ENCODE measurements around the gene CCDC18. TPM values are rescaled to one million over a fixed set of nuclear protein-coding genes. Genes with fewer than 3 reads are reported as not detected.
A peak's percentile ranks its signal among the peaks of the same experiment; 100 is the strongest.

CCDC18 gene
- polyA plus RNA-seq, 4 donors, result 8.5 to 12.6 (median 10.0) TPM

DNA sequence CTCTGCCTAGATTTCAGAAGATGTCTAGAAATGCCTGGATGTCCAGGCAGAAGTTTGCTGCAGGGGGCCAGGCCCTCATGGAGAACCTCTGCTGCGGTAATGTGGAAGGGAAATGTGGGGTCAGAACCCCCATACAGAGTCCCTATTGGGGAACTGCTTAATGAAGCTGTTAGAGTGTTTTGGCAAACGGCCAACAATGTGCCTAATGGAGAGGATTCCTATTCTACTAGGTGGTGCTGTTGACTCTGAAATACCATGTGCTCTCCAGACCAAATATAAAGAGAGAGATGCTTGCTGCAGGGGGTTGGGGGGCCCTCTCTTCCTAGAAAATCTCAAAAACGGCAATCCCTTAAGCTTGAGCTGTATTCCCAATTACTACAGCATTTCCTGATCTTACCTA lies 108.0 kb downstream of the CCDC18 start:
- DNase-seq (ENCODE audit: low read depth in 4 of 4, low spot score in 2 of 4), result no peak

DNA sequence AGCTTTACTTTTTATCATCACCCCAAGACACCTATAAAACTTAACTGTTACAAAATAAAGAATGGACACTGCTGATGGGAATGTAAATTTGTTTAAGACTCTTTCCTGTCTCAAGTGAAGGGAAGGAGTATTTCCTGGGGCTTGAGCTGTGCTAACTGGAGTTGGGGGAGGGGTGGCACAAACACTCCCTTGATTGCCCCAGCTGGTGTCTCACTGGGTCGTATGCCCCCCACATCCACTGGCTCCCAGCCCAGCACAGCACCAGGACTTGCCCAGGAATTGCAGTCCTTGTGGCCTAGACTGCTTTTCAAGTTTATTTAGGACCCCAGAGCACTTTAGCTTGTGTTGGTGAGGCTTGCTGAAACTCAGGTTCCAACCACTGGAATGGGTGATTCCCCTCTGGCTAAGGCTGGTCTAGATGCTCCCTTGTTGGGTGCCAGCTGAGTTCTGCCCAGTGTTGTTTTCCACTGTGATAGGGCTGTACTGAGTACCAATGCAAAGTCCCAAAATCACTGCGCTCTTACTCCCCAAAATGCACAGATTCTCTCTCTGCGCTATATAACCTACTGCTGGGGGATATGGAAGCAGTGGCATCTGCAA lies 116.1 kb downstream of the CCDC18 start:
- DNase-seq (ENCODE audit: low read depth in 4 of 4, low spot score in 2 of 4), result no peak

DNA sequence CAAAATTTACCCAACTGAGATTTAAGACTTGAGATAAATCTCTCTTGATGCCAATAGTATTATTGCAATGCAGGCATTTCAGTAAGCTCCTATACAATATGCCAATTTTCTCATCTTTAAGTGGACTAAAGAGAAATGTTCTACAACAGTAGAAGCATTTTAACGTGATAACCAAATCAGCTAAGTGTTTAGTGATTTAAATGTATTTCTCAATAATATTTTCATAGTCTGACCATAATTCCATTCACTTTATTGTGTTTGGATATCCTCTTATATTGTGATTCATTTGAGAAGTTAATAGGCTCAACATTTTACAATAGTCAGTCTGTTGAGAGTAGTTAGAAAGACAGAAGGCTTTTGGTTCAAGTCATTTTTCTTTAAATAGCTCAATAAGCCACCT lies 120.6 kb downstream of the CCDC18 start:
- no peak for DNase-seq (ENCODE audit: low read depth in 4 of 4, low spot score in 2 of 4)

GRCh38 chr1:93302078-93302477 lies 121.6 kb downstream of the CCDC18 start:
- no peak for DNase-seq (ENCODE audit: low read depth in 4 of 4, low spot score in 2 of 4)

DNA sequence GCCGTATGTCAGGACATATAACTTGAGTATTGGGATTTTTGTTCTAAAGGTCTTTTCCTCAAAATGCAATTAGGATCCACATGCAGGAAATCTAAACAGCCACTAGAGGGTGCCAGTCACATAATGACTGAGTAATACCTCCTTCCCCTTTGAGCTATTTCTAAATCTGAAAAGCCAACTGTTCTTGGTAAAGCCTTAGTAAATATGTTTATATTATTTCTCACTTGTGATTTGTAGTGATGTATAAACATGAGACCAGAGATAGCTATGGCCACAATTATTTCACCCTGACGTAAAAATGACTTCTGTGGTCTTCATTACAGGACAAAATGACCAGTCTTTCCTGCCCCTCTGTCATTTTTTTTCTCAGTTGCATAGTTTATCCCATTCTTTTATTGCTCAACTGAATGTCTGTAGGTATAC lies 124.2 kb downstream of the CCDC18 start:
- DNase-seq (ENCODE audit: low read depth in 4 of 4, low spot score in 2 of 4), result peak in 3 of 4 donors; percentile 20 to 37 (median 26)

DNA sequence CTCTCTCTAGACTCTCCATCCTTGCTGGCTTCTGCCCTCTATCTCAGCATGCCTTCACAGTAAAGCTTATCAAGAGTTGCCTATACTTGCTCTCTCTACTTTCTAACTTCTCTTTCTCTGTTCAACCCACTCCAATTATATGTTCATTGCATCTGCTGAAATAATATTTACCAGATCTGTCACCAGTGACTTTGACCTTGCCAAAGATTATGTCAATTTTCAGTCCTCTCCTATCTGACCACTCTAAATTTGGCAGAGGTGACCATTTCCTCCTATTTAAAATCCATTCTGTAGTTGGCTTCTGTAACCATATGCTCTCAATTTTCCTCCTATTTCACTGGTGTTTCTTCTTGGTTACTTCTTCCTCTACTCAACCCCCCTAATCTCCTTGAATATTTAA lies 126.4 kb downstream of the CCDC18 start:
- no peak for DNase-seq (ENCODE audit: low read depth in 4 of 4, low spot score in 2 of 4)

DNA sequence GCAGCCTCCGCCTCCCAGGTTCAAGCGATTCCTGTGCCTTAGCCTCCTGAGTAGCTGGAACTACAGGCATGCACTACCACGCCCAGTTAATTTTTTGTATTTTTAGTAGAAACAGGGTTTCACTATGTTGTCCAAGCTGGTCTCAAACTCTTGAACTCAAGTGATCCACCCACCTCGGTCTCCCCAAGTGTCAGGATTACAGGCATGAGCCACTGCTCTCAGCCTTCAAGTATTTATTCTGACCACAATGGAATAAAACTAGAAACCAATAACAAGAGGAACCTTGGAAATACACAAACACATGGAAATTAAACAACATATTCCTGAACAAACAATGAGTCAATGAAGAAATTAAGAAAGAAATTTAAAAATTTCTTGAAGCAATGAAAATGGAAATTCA lies 132.5 kb downstream of the CCDC18 start:
- DNase-seq (ENCODE audit: low read depth in 4 of 4, low spot score in 2 of 4), result no peak

- DNase-seq (ENCODE audit: low read depth in 4 of 4, low spot score in 2 of 4), result no peak
These were observed 136.7 kb downstream of the CCDC18 start for GRCh38 chr1:93317207-93317606.

DNA sequence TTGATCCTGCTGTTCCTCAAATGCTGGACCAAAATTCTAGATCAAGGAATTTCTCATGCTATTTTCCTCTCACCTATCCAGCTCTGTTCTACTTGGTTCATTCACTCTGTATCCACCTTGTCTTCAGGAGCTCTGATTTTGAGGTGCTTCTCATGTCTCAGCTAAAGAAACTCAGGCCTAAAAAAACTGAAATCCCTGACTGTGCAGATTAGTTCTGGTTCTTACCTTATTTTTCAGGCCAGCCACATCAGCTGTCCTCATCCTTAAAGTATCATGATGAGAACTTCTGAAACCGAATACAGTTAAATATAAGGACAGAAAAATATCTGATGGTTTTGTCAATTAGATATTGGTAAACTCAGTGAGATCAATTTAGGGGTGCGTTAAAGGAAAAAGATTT lies 137.4 kb downstream of the CCDC18 start:
- DNase-seq (ENCODE audit: low read depth in 4 of 4, low spot score in 2 of 4), result no peak

DNA sequence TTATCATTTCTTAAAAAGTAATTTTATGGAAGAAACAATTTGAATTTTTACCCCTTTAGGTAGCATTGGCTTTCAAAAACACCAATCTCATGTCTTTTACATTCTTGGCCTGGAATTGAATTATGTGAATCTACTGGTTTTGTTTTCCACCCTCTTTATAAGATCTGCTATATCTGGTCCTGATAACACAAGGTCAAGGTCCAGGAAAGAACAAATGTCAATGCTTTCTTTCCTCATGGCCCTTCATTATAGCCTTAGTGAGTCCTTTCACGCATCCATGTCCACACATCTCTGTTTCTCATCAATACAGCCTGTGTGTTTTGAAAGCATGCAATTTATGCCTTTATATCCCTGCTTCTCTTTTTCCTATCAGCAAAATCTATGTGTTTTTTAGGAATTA lies 141.2 kb downstream of the CCDC18 start:
- DNase-seq (ENCODE audit: low read depth in 4 of 4, low spot score in 2 of 4), result no peak

- DNase-seq (ENCODE audit: low read depth in 4 of 4, low spot score in 2 of 4), result no peak
These were observed 141.8 kb downstream of the CCDC18 start for GRCh38 chr1:93322349-93322748.

DNA sequence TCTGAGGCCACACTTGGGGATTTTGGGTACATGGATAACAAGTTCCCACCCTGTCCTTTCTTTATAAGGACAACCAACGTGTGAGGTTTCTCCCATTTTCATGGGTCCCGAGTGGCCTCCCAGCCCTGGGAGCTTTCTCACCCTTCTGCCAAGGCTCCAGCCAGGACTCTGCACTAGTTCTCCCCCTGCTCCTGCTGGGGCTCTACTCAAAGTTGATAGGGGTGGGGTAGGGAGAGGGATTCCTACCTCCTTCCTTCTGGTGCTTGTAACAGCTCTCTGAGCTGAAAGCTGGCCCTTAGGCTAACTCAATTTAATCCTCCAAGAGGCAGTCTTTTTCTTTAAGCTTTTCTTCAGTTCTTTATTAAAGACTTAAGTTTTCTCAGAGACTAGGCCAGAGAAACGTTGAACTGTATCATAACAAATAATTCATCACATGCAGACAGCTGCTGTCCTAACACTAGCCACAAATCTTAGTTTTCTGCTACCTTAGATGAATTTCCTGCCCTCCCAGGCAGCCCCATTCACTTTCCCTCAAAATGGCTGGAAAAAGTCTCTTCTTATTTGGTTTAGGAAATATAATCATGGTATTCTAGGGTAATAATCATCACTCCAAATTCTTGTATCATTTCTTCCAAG lies 142.8 kb downstream of the CCDC18 start:
- no peak for DNase-seq (ENCODE audit: low read depth in 4 of 4, low spot score in 2 of 4)

DNA sequence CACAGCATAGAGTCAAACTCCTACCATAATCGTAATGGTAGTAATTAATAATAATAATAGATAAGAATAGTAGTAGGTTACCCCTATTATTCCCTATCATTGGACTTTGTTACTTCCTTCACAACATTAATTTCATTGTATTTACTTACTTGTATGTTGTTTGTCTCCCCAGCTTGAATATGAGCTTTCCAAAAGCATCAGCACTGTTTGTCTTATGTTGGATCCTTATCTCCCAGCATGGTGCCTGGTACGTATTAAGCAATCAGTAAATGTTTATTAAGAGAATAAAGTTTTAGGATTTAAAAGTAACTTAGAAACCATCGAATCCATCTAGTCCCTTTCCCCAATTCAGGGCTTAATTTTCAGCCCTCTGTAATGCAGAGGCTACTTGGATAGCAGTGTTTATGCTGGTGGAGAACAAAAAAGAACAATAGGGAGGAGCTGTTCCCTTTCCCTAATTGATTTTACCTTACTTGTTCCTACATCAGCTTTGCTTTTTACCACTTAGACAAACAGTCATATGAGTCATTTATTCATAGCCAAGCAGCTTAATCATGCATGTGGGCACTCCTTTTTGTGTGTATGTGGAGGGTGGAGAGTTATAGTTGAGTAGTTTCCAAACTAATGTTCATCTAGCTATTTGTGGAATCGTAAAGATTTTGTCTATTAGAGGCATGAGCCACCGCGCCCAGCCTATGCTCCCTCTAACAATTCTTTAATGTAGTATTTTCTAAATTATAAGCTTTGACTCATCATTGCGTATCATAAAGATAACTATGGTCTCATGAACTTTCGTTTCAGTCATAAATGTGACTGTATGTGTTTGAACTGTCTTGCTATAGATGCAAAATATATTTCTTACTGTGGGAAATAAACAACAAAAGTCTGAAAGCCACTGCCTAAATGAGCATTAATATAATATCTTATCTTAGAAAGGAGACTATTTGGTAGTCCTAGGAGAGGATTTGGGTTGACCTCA lies 144.3 kb downstream of the CCDC18 start:
- DNase-seq (ENCODE audit: low read depth in 4 of 4, low spot score in 2 of 4), result no peak

Other genes starting within 250 kb of the CCDC18 start
- 10 to 100 TPM in 1 of 4 donors, 1 to 10 TPM in 3; 8.0 to 10.6 (median 9.2) TPM for gene DIPK1A, start 219.3 kb upstream of the CCDC18 start, polyA plus RNA-seq (ENCODE audit: insufficient read length in 4 of 4)
- 10 to 100 TPM; 39.1 to 70.8 (median 53.6) TPM for gene MTF2, start 101.4 kb upstream of the CCDC18 start, polyA plus RNA-seq (ENCODE audit: insufficient read length in 4 of 4)
- 100 to 1,000 TPM in 1 of 4 donors, 10 to 100 TPM in 3; 86.7 to 100 (median 92.9) TPM for gene TMED5, start 311 bp upstream of the CCDC18 start, polyA plus RNA-seq (ENCODE audit: insufficient read length in 4 of 4)
- gene DR1, start 165.2 kb downstream of the CCDC18 start, polyA plus RNA-seq (ENCODE audit: insufficient read length in 4 of 4), result 10 to 100 TPM; 55.3 to 65.7 (median 60.2) TPM